CD4-positive, alpha-beta T cell treated with Interleukin-6 for 4 hours (primary cell): ENCODE results near the gene CS.

ENCODE experiments used
- DNase-seq: peaks from one replicate; pipeline ENCODE4 v3.0.0-alpha.2; 2020; ENCODE audit warnings: mixed read lengths

Gene CS

GRCh38 chr12:56242986-56243385 lies 57.1 kb downstream of the CS start:
- no peak for DNase-seq

- no peak for DNase-seq
Observed at GRCh38 chr12:56241424-56242303, 58.5 kb downstream of the CS start.

GRCh38 chr12:56237552-56237951 lies 62.6 kb downstream of the CS start:
- no peak for DNase-seq

- no peak for DNase-seq
Observed at GRCh38 chr12:56236985-56237384, 63.1 kb downstream of the CS start.

- no peak for DNase-seq
Observed at GRCh38 chr12:56236091-56236490, 64.0 kb downstream of the CS start.

- no peak for DNase-seq
Observed at GRCh38 chr12:56234746-56235436, 65.2 kb downstream of the CS start.

GRCh38 chr12:56231184-56231582 lies 68.9 kb downstream of the CS start:
- no peak for DNase-seq

GRCh38 chr12:56230432-56231183 lies 69.5 kb downstream of the CS start:
- no peak for DNase-seq

GRCh38 chr12:56229916-56230431 lies 70.2 kb downstream of the CS start, which contains the start of gene SLC39A5:
Gene SLC39A5, plus strand, starts transcription at chr12:56230051. Its CDS starts 1,224 bp downstream, at chr12:56231275.
- no peak for DNase-seq

GRCh38 chr12:56229082-56229481 lies 71.0 kb downstream of the CS start:
- no peak for DNase-seq

GRCh38 chr12:56224954-56225353 lies 75.2 kb downstream of the CS start:
- no peak for DNase-seq

GRCh38 chr12:56224102-56224701 lies 75.9 kb downstream of the CS start, which contains the start of gene NABP2:
Gene NABP2, plus strand, starts transcription at chr12:56224342. Its CDS starts 515 bp downstream, at chr12:56224857.
- DNase-seq, result peak; percentile 96

- DNase-seq, result no peak
Observed at GRCh38 chr12:56223571-56224101, 76.5 kb downstream of the CS start.

- DNase-seq, result no peak
Observed at GRCh38 chr12:56222531-56222895, 77.6 kb downstream of the CS start.

GRCh38 chr12:56221757-56222530 lies 78.2 kb downstream of the CS start, which contains the start of gene RNF41:
Gene RNF41, minus strand, starts transcription at chr12:56221922. Its CDS starts 7,875 bp downstream, at chr12:56214047.
- DNase-seq, result peak; percentile 94
